HepG2 (cell line): ENCODE data around the gene ZNF829. TPM values are rescaled to one million over a fixed set of nuclear protein-coding genes. Genes with fewer than 3 reads are reported as not detected.
A peak's percentile ranks its signal among the peaks of the same experiment; 100 is the strongest.

Experiments
- CBX5 ChIP-seq: sonication (generic); formaldehyde crosslinking; IDR thresholded peaks from 2 replicates; pipeline ENCODE4 v1.4.0; 2020; ENCODE audit warnings: missing genetic modification reagents, borderline replicate concordance
- EED ChIP-seq: sonication (generic); formaldehyde crosslinking; IDR thresholded peaks from 2 replicates; pipeline ENCODE4 v1.5.0; 2020; ENCODE audit warnings: mild to moderate bottlenecking, missing genetic modification reagents
- ELF1 ChIP-seq: sonication (generic); formaldehyde crosslinking; IDR thresholded peaks from 2 replicates; pipeline ENCODE4 v1.4.0; 2020; ENCODE audit warnings: missing genetic modification reagents
- FIP1L1 ChIP-seq: fragments of 200-400 bp; formaldehyde crosslinking; IDR thresholded peaks from 2 replicates; pipeline ENCODE4 v1.6.1; 2018; ENCODE audit warnings: low read depth, mild to moderate bottlenecking, low read length, moderate library complexity, borderline replicate concordance; ENCODE audit not compliant: insufficient read depth
- FOXJ3 ChIP-seq: sonication (generic); formaldehyde crosslinking; IDR thresholded peaks from 2 replicates; pipeline ENCODE4 v1.4.0; 2020; ENCODE audit warnings: missing genetic modification reagents, mild to moderate bottlenecking, borderline replicate concordance
- FOXM1 ChIP-seq: sonication (generic); formaldehyde crosslinking; IDR thresholded peaks from 2 replicates; pipeline ENCODE4 v1.5.0; 2020; ENCODE audit warnings: missing genetic modification reagents
- HMG20B ChIP-seq: conservative IDR thresholded peaks from 2 replicates; pipeline ENCODE4 v1.6.1; 2016; ENCODE audit warnings: missing genetic modification reagents, missing compliant biosample characterization
- HNF4A ChIP-seq: sonication (generic); formaldehyde crosslinking; IDR thresholded peaks from 2 replicates; pipeline ENCODE4 v1.4.0; 2020; ENCODE audit warnings: missing genetic modification reagents
- MEIS2 ChIP-seq: sonication (generic); formaldehyde crosslinking; IDR thresholded peaks from 2 replicates; pipeline ENCODE4 v1.9.0; 2021; ENCODE audit warnings: mild to moderate bottlenecking, missing genetic modification reagents
- MTA1 ChIP-seq: sonication (generic); formaldehyde crosslinking; IDR thresholded peaks from 2 replicates; pipeline ENCODE4 v1.4.0; 2020; ENCODE audit warnings: missing genetic modification reagents, mild to moderate bottlenecking, borderline replicate concordance
- NAIF1 ChIP-seq: sonication (generic); formaldehyde crosslinking; IDR thresholded peaks from 2 replicates; pipeline ENCODE4 v1.5.0; 2020; ENCODE audit warnings: mild to moderate bottlenecking, missing genetic modification reagents, borderline replicate concordance
- NFE2 ChIP-seq: sonication (generic); formaldehyde crosslinking; IDR thresholded peaks from 2 replicates; pipeline ENCODE4 v1.4.0; 2020; ENCODE audit warnings: missing genetic modification reagents
- PHF21A ChIP-seq: sonication (generic); formaldehyde crosslinking; IDR thresholded peaks from 2 replicates; pipeline ENCODE4 v1.5.0; 2020; ENCODE audit warnings: mild to moderate bottlenecking, missing genetic modification reagents
- REPIN1 ChIP-seq: sonication (generic); formaldehyde crosslinking; IDR thresholded peaks from 2 replicates; pipeline ENCODE4 v1.8.0; 2022; ENCODE audit warnings: missing genetic modification reagents, low read depth, mild to moderate bottlenecking, borderline replicate concordance
- SAFB2 ChIP-seq: sonication (generic); formaldehyde crosslinking; IDR thresholded peaks from 2 replicates; pipeline ENCODE4 v1.5.1; 2020; ENCODE audit warnings: missing genetic modification reagents, low read depth, mild to moderate bottlenecking, borderline replicate concordance
- SPEN ChIP-seq: sonication (generic); formaldehyde crosslinking; IDR thresholded peaks from 2 replicates; pipeline ENCODE4 v1.5.1; 2020; ENCODE audit warnings: low read depth, mild to moderate bottlenecking, missing genetic modification reagents
- ZNF136 ChIP-seq: sonication (generic); formaldehyde crosslinking; IDR thresholded peaks from 2 replicates; pipeline ENCODE4 v1.8.1; 2022; ENCODE audit warnings: low read depth, mild to moderate bottlenecking, moderate library complexity, missing genetic modification reagents
- ZNF577 ChIP-seq: sonication (generic); formaldehyde crosslinking; IDR thresholded peaks from 2 replicates; pipeline ENCODE4 v1.4.0; 2020; ENCODE audit warnings: mild to moderate bottlenecking, low read depth, missing genetic modification reagents, borderline replicate concordance
- ZNF747 ChIP-seq: sonication (generic); formaldehyde crosslinking; IDR thresholded peaks from 2 replicates; pipeline ENCODE4 v1.8.1; 2023; ENCODE audit warnings: missing genetic modification reagents, mild to moderate bottlenecking, borderline replicate concordance
- polyA plus RNA-seq, 8 experiments: library from polyadenylated mRNA; depleted of rRNA in 3 of 8; stranded (reverse) in 7 of 8; unstranded in 1 of 8; fragments of >200 nt; fragmentation: Illumina TruSeq in 4 of 8; extraction: Trizol in 4 of 8; gene quantifications; 2 replicates each; pipeline versions ENCODE4 v1.2.1 to v1.2.3, GENCODE V29; 2011 to 2016; ENCODE audit warnings: low read depth in 4 of 8, missing spikeins in 1 of 8, mixed read lengths in 1 of 8; ENCODE audit not compliant: insufficient read depth in 1 of 8
- total RNA-seq, 5 experiments: library from RNA; depleted of rRNA; stranded (reverse); fragments of >200 nt; fragmentation: Illumina TruSeq; extraction: Trizol; gene quantifications; 2 replicates each; pipeline ENCODE4 v1.2.3, GENCODE V29; 2016; ENCODE audit warnings: low read depth in 1 of 5
- TF ChIP-seq, protein P1 (sequence below): sonication (generic); formaldehyde crosslinking; IDR thresholded peaks from 2 replicates; pipeline ENCODE4 v1.4.0; 2020; ENCODE audit warnings: missing genetic modification reagents, low read depth, mild to moderate bottlenecking, borderline replicate concordance
- TF ChIP-seq, protein P2 (sequence below): IDR thresholded peaks from 2 replicates; pipeline ENCODE4 v1.6.1; 2012; ENCODE audit warnings: inconsistent platforms
- TF ChIP-seq, protein P3 (sequence below): sonication (generic); formaldehyde crosslinking; IDR thresholded peaks from 2 replicates; pipeline ENCODE4 v1.8.0; 2022; ENCODE audit warnings: low read depth, missing genetic modification reagents
- TF ChIP-seq, protein P4 (sequence below): sonication (generic); formaldehyde crosslinking; IDR thresholded peaks from 2 replicates; pipeline ENCODE4 v1.4.0; 2020; ENCODE audit warnings: missing genetic modification reagents
- TF ChIP-seq, protein P5 (sequence below): sonication (generic); formaldehyde crosslinking; IDR thresholded peaks from 2 replicates; pipeline ENCODE4 v1.4.0; 2020; ENCODE audit warnings: low read depth, mild to moderate bottlenecking, missing genetic modification reagents

The ZNF829 gene
- total and polyA plus RNA-seq, 2 of the 13 experiments (the other 11 are each of a cell fraction or from before 2014, with no cell fraction given): 0.15 to 0.86 TPM

DNA sequence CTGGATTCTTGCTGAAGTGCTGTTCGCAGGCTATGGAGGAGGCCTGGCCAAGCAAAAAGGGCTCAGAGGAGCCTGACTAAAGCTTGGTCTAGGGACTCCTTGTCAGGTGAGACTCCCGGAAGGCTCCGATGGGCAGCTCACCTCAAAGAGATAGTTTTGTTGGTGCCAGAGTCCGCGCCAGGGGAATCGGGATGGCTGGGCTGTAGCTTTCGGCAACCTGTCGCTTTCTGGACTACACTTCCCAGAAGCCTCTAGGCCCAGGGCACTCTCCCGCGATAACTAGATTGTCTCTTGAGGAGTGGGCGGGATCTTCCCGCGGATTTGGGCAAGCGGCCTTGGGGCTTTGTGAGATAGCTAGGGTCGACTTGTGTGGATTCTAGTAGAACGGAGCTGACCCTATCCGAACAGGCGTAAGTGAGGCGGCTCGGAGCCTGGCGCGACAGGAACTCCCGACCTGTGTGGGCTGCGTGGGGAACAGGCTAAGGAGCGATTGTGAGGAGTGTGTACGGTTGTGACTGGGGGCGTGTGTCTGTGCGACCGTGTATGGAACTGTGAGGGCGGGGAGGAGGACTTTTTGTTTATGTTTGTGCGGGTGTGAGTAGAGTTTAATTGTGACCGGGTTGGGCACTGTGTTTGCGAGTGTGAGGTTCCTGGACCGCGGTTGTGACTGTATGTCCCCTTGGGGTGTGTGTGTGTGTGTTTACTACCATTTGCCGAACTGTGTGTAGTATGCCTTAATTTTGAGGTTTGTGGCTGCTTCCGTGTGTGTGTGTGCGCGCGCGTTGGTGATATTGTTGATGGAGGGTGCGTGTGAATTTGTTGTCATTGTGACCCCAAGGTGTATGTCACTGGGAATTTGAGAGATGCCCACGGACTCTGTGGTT, 65.3 kb downstream of the ZNF829 start, which contains the start of gene ZNF345 (continued):
- no peak for TF ChIP-seq SAFB2
- peak; percentile 35; the same call in 1 of the 2 replicates for TF ChIP-seq FOXJ3 (CRISPR knock-in tag)
- no peak for TF ChIP-seq PHF21A (CRISPR knock-in tag)
- TF ChIP-seq MEIS2 (CRISPR knock-in tag): peak; percentile 39; the same call in 1 of the 2 replicates
- no peak for TF ChIP-seq SPEN
- no peak for TF ChIP-seq NAIF1 (CRISPR knock-in tag)
- TF ChIP-seq MTA1 (CRISPR knock-in tag): 0 out of 2 replicates have a peak, but pooled peaks have one; percentile 47
- TF ChIP-seq, protein P1, sequence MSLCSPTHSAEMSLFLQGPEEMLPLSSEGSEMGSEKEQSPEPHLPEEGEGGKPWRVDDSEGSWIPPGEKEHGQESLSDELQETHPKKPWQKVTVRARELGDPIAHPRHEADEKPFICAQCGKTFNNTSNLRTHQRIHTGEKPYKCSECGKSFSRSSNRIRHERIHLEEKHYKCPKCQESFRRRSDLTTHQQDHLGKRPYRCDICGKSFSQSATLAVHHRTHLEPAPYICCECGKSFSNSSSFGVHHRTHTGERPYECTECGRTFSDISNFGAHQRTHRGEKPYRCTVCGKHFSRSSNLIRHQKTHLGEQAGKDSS: no peak; the same call in 1 of the 2 replicates
- TF ChIP-seq ZNF577 (CRISPR knock-in tag): no peak
- TF ChIP-seq ELF1 (CRISPR knock-in tag): no peak; the same call in none of the 2 replicates
- TF ChIP-seq EED: no peak
- no peak for TF ChIP-seq REPIN1 (CRISPR knock-in tag)
- no peak for TF ChIP-seq FOXM1 (CRISPR knock-in tag)
- TF ChIP-seq CBX5 (CRISPR knock-in tag): 0 out of 2 replicates have a peak, but pooled peaks have one; percentile 26
- no peak for TF ChIP-seq FIP1L1
- TF ChIP-seq HMG20B (CRISPR knock-in tag): no peak
- no peak for TF ChIP-seq ZNF136 (CRISPR knock-in tag)
- TF ChIP-seq, protein P2, sequence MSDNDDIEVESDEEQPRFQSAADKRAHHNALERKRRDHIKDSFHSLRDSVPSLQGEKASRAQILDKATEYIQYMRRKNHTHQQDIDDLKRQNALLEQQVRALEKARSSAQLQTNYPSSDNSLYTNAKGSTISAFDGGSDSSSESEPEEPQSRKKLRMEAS: no peak; the same call in 1 of the 2 replicates
- TF ChIP-seq, protein P3, sequence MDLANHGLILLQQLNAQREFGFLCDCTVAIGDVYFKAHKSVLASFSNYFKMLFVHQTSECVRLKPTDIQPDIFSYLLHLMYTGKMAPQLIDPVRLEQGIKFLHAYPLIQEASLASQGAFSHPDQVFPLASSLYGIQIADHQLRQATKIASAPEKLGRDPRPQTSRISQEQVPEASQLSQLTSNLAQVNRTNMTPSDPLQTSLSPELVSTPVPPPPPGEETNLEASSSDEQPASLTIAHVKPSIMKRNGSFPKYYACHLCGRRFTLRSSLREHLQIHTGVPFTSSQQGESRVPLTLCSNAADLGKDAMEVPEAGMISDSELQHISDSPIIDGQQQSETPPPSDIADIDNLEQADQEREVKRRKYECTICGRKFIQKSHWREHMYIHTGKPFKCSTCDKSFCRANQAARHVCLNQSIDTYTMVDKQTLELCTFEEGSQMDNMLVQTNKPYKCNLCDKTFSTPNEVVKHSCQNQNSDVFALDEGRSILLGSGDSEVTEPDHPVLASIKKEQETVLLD (CRISPR knock-in tag): no peak
- TF ChIP-seq NFE2: no peak
- TF ChIP-seq HNF4A (CRISPR knock-in tag): no peak
- TF ChIP-seq, protein P4, sequence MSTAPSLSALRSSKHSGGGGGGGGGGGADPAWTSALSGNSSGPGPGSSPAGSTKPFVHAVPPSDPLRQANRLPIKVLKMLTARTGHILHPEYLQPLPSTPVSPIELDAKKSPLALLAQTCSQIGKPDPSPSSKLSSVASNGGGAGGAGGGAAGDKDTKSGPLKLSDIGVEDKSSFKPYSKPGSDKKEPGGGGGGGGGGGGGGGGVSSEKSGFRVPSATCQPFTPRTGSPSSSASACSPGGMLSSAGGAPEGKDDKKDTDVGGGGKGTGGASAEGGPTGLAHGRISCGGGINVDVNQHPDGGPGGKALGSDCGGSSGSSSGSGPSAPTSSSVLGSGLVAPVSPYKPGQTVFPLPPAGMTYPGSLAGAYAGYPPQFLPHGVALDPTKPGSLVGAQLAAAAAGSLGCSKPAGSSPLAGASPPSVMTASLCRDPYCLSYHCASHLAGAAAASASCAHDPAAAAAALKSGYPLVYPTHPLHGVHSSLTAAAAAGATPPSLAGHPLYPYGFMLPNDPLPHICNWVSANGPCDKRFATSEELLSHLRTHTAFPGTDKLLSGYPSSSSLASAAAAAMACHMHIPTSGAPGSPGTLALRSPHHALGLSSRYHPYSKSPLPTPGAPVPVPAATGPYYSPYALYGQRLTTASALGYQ: no peak; the same call in 1 of the 2 replicates
- TF ChIP-seq ZNF747: no peak
- TF ChIP-seq, protein P5, sequence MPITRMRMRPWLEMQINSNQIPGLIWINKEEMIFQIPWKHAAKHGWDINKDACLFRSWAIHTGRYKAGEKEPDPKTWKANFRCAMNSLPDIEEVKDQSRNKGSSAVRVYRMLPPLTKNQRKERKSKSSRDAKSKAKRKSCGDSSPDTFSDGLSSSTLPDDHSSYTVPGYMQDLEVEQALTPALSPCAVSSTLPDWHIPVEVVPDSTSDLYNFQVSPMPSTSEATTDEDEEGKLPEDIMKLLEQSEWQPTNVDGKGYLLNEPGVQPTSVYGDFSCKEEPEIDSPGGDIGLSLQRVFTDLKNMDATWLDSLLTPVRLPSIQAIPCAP (CRISPR knock-in tag): no peak
